ENCODE data around the gene OR10V1.
"Not testable (repeated sequence)": the region's sequence is repeated elsewhere in the genome, so short reads cannot be mapped to it uniquely, and the experiment has no call there.

Gene OR10V1

DNA sequence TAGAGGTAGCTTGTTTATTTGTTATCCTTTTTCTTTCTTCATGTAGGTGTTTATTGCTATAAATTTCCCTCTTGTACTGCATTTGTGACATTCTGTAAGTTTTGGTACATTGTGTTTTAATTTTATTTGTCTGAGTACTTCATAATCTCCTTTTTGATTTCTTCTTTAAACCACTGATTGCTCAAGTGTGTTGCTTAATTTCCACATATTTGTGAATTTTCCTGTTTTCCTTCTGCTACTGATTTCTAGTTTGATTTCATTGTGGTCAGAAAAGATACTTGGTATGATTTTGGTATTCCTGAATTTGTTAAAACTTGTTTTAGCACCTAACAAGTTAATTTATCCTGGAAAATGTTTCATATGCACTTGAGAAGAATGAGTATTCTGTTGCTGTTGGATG, 15.1 kb downstream of the OR10V1 start:
- H3K9me3 ChIP-seq, result no peaks in the 10 kb centered on the region
- no peaks in the 10 kb centered on the region for H3K36me3 ChIP-seq
- H3K4me1 ChIP-seq (ENCODE audit: control insufficient read depth in 1 of 2, insufficient read depth in 1 of 2, low read depth in 1 of 2, low read length in 1 of 2), result peaks cover 19 to 29% of the 10 kb centered on the region in 2 experiments
- no peaks in the 10 kb centered on the region for H3K27me3 ChIP-seq
- peak overlapping the region in 1 of 2 experiments; percentile 6 for H3K4me3 ChIP-seq (ENCODE audit: low read depth in 1 of 2, low read length in 1 of 2)
- TF ChIP-seq CTCF (IDR thresholded peaks at IDR 0.05), result no peak
- H3K27ac ChIP-seq, result peak overlapping the region; percentile 73

GRCh38 chr11:59692915-59693314, 20.7 kb downstream of the OR10V1 start:
- no peak overlapping the region for H3K27ac ChIP-seq
- no peaks in the 10 kb centered on the region for H3K27me3 ChIP-seq
- no peaks in the 10 kb centered on the region for H3K9me3 ChIP-seq
- H3K4me1 ChIP-seq (ENCODE audit: control insufficient read depth in 1 of 2, insufficient read depth in 1 of 2, low read depth in 1 of 2, low read length in 1 of 2), result peaks cover 26 to 36% of the 10 kb centered on the region in 2 experiments
- H3K4me3 ChIP-seq (ENCODE audit: low read depth in 1 of 2, low read length in 1 of 2), result no peak overlapping the region
- H3K36me3 ChIP-seq, result no peaks in the 10 kb centered on the region
- TF ChIP-seq CTCF (IDR thresholded peaks at IDR 0.05), result no peak

- H3K9me3 ChIP-seq, result no peaks in the 10 kb centered on the region
- no peaks in the 10 kb centered on the region for H3K36me3 ChIP-seq
- H3K27me3 ChIP-seq, result no peaks in the 10 kb centered on the region
- no peak for TF ChIP-seq CTCF (IDR thresholded peaks at IDR 0.05)
- H3K27ac ChIP-seq, result no peak overlapping the region
- no peak overlapping the region for H3K4me3 ChIP-seq (ENCODE audit: low read depth in 1 of 2, low read length in 1 of 2)
- H3K4me1 ChIP-seq (ENCODE audit: control insufficient read depth in 1 of 2, insufficient read depth in 1 of 2, low read depth in 1 of 2, low read length in 1 of 2), result peaks cover 20 to 34% of the 10 kb centered on the region in 2 experiments
Observed at GRCh38 chr11:59691156-59691555, 22.5 kb downstream of the OR10V1 start.

- peaks cover 20 to 27% of the 10 kb centered on the region in 2 experiments for H3K4me1 ChIP-seq (ENCODE audit: control insufficient read depth in 1 of 2, insufficient read depth in 1 of 2, low read depth in 1 of 2, low read length in 1 of 2)
- peak overlapping the region; percentile 65 for H3K27ac ChIP-seq
- H3K36me3 ChIP-seq, result no peaks in the 10 kb centered on the region
- H3K9me3 ChIP-seq, result no peaks in the 10 kb centered on the region
- no peaks in the 10 kb centered on the region for H3K27me3 ChIP-seq
- H3K4me3 ChIP-seq (ENCODE audit: low read depth in 1 of 2, low read length in 1 of 2), result no peak overlapping the region
- TF ChIP-seq CTCF (IDR thresholded peaks at IDR 0.05), result no peak
Observed at GRCh38 chr11:59689015-59689414, 24.6 kb downstream of the OR10V1 start.

DNA sequence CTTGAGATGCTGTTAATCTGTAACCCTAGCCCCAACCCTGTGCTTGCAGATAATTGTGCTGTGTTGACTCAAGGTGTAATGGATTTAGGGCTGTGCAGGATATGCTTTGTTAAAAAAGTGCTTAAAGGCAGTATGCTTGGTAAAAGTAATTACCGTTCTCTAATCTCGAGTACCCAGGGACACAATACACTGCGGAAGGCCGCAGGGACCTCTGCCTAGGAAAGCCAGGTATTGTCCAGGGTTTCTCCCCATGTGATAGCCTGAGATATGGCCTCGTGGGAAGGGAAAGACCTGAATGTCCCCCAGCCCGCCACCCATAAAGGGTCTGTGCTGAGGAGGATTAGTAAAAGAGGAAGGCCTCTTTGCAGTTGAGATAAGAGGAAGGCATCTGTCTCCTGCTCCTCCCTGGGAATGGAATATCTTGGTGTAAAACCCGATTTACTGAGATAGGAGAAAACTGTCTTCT, 32.4 kb downstream of the OR10V1 start:
- H3K27ac ChIP-seq; H3K9me3 ChIP-seq; H3K36me3 ChIP-seq; H3K27me3 ChIP-seq; H3K4me3 ChIP-seq (ENCODE audit: low read depth in 1 of 2, low read length in 1 of 2): not testable (repeated sequence)
- peaks cover 21 to 24% of the 10 kb centered on the region in 2 experiments for H3K4me1 ChIP-seq (ENCODE audit: control insufficient read depth in 1 of 2, insufficient read depth in 1 of 2, low read depth in 1 of 2, low read length in 1 of 2)

DNA sequence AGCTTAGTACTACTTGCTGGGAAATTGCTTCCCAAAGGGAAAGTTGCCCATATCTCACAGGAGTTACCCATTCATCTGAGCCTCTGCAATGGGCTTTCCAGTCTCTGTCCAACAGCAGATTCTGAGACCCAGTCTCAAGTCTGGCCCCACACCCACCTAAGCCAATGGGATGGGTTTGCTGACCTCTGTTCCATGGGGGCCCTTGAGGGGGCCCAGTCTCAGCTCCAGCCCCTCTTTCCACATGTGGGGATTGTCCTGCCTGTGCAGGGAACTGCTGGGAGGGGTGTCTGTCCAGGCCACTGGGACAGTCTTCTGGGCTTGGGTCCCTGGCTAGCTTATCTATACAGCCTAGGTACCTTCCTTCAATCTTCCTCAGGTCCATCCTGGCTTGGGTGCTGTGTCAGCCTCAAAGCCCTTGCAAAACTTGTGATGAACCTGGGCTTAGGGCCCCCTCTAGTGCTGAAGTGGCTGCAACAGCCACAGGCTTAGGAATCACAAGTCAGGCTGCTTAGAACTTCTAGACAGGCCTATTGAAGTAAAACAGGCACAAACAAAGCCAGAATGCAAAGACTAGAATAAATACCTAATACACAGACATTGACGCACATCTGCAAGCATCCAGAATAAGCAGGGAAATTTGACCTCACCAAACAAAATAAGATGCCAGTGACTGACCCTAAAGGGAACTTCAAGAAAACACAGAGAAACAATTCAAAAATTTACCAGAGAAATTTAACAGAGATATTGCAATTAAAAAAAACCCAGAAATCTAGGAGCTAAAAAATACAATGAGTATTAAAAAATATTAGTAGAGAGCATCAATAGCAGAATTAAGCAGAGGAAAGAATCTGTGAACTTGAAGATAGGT, 33.1 kb downstream of the OR10V1 start:
- Histone ChIP-seq H3K36me3 (no peaks in the 10 kb centered on the region), H3K4me3 (ENCODE audit: low read depth in 1 of 2, low read length in 1 of 2) (no peak overlapping the region), H3K4me1 (ENCODE audit: control insufficient read depth in 1 of 2, insufficient read depth in 1 of 2, low read depth in 1 of 2, low read length in 1 of 2) (peaks cover 21 to 24% of the 10 kb centered on the region in 2 experiments), H3K9me3 (no peaks in the 10 kb centered on the region), H3K27ac (no peak overlapping the region), H3K27me3 (no peaks in the 10 kb centered on the region)
- peak; percentile 58 for TF ChIP-seq CTCF (IDR thresholded peaks at IDR 0.05)
